Right lobe of liver (tissue), 4 donors: ENCODE results near the gene C12orf57.

Experiments
- POLR2A ChIP-seq: fragments of 450-650 bp; IDR thresholded peaks from one replicate; pipeline ENCODE4 v1.6.1; 2017; ENCODE audit warnings: antibody characterized with exemption, mild to moderate bottlenecking
- TF ChIP-seq, protein P1 (sequence below), 4 donors: fragments of 200-600 bp in 3 of 4; fragments of 450-650 bp in 1 of 4; IDR thresholded peaks; one replicate each; pipeline versions ENCODE4 v1.5.1 to v1.8.0; 2016 to 2022; ENCODE audit warnings: antibody characterized with exemption in 4 of 4, mild to moderate bottlenecking in 2 of 4
- donor health status: DM: no; HTN: no; CAD: no.
- donor health status: DM: no; HTN: no; CAD: no.
- donor health status: DM: no; HTN: yes; CAD: no.

DNA sequence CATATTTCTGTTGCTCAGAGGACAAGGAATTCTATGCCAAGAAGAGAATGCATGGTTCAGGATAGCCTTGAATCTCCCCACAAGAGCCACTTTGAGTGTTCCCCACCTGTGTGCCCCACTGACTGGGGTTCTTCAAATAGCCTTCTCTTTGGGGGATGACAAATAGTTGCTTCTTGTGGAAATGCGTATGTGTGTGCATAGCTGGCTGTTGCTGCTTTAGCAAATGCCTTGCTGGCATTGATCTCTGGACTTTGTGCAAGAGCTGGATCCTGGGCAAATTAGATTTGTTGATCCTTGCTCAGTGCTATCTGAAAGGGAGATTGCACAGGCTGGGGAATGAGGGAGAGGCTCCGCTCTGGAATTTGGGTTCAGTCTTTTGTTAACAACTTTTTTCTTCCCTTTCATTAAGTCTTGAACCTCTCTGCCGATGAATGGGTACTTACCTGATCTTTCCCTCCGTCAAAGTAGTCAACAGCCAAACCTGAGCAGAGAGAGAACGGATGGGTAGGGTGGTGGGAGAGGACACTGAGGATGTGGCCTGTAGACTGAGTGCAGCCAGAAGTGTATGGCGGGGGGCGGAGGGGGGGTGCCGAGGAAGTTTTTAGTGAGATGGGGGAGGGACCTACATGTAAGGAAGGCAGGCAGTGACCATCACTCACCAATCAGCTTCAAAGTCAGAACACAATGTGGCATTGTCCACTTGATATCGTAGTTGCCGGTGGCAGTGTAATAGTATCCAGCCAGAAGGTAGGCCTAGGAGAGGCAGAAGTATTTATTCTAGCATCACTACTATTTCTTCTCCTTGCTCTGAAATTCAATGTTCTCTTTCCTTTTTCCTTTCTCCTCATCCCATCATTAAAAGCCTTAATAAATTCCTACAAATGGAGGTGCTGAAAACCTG lies 37.6 kb downstream of the C12orf57 start:
- TF ChIP-seq, protein P1, sequence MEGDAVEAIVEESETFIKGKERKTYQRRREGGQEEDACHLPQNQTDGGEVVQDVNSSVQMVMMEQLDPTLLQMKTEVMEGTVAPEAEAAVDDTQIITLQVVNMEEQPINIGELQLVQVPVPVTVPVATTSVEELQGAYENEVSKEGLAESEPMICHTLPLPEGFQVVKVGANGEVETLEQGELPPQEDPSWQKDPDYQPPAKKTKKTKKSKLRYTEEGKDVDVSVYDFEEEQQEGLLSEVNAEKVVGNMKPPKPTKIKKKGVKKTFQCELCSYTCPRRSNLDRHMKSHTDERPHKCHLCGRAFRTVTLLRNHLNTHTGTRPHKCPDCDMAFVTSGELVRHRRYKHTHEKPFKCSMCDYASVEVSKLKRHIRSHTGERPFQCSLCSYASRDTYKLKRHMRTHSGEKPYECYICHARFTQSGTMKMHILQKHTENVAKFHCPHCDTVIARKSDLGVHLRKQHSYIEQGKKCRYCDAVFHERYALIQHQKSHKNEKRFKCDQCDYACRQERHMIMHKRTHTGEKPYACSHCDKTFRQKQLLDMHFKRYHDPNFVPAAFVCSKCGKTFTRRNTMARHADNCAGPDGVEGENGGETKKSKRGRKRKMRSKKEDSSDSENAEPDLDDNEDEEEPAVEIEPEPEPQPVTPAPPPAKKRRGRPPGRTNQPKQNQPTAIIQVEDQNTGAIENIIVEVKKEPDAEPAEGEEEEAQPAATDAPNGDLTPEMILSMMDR (IDR thresholded peaks at IDR 0.05): no peak
- TF ChIP-seq POLR2A: no peak
